Measurements from ENCODE around the gene ALS2CL.

DNA sequence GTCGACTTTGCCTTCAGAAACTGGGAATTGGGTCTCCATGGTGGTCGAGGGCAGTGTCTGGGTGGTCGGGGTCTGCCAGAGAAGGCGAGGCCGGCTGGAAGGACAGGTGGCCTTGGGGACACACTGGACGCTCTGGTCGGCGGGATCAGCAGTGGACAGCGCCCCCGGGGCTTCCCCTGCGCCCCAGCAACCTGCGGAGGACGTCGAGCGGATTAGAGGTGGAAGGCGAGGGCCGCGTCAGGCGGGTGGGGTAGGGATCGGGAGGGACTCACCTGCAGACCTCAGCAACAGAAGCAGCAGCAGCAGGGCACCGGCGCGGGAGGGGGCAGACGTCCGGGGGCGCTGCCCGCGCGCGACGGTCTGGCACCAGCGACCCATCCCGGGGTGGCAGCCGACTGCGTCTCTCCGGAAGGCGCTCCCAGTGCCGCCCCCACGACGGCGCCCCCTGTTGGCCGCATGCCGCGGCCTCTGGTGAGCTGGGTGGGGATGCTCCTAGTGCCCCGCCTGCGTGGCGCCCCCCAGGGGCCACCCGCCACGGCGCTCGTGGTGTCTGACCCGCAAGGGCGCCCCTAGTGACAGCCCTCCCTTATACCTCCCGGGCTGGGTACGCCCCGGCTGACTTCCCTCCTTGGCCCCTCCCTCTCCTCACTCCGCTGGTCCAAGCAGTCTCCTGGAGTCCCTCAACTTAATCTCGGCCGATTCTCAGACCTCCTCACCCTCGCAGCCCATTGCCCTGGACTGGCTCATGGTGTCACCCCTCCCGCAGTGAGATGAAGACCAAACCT, 24.2 kb upstream of the ALS2CL start, which contains the start of gene PRSS50:
- TF ChIP-seq EZH2 (IDR thresholded peaks at IDR 0.05; ENCODE audit: borderline replicate concordance): no peak
- no peak for TF ChIP-seq EZH2phosphoT487 (IDR thresholded peaks at IDR 0.05; ENCODE audit: low read depth, severe bottlenecking, unreplicated experiment)
- no peak for TF ChIP-seq CTCF (IDR thresholded peaks at IDR 0.05; ENCODE audit: poor library complexity)

Measured in hepatocyte (in vitro differentiated cells).